Trophoblast cell (in vitro differentiated cells and primary cell): ENCODE data around the gene ANO10.

Experiments
- DNase-seq, 2 donors: peaks; one replicate each; pipeline ENCODE4 v3.0.0-alpha.2; 2016
- H2AFZ ChIP-seq: 2 replicates; pipeline ENCODE4 v1.6.1; 2013; ENCODE audit warnings: low read length, moderate library complexity, mild to moderate bottlenecking; ENCODE audit not compliant: insufficient read depth, poor library complexity
- H2AK5ac ChIP-seq: 2 replicates; pipeline ENCODE4 v1.6.1; 2013; ENCODE audit warnings: mild to moderate bottlenecking, low read length
- H2BK120ac ChIP-seq: 2 replicates; pipeline ENCODE4 v1.6.1; 2013; ENCODE audit warnings: low read length, mild to moderate bottlenecking, moderate library complexity; ENCODE audit not compliant: insufficient read depth, poor library complexity
- H2BK12ac ChIP-seq: 2 replicates; pipeline ENCODE4 v1.6.1; 2013; ENCODE audit warnings: mild to moderate bottlenecking, low read length, moderate library complexity
- H2BK5ac ChIP-seq: 2 replicates; pipeline ENCODE4 v1.6.1; 2013; ENCODE audit warnings: low read length, low read depth, moderate library complexity, mild to moderate bottlenecking; ENCODE audit not compliant: poor library complexity
- H3K14ac ChIP-seq: 2 replicates; pipeline ENCODE4 v1.6.1; 2013; ENCODE audit warnings: mild to moderate bottlenecking, low read length
- H3K18ac ChIP-seq: 2 replicates; pipeline ENCODE4 v1.6.1; 2013; ENCODE audit warnings: mild to moderate bottlenecking, low read length
- H3K23ac ChIP-seq: 2 replicates; pipeline ENCODE4 v1.6.1; 2013; ENCODE audit warnings: low read length
- H3K27ac ChIP-seq: 2 replicates; pipeline ENCODE4 v1.5.1; 2013; ENCODE audit warnings: low read depth, mild to moderate bottlenecking, inconsistent platforms, low read length, moderate library complexity
- H3K27me3 ChIP-seq: 2 replicates; pipeline ENCODE4 v1.6.1; 2013; ENCODE audit warnings: inconsistent platforms, mild to moderate bottlenecking, low read length, moderate library complexity; ENCODE audit not compliant: insufficient read depth
- H3K36me3 ChIP-seq, 2 experiments: 1 replicate in 1 of 2; 2 replicates in 1 of 2; pipeline ENCODE4 v1.6.1; 2013; ENCODE audit warnings: low read length in 2 of 2, mild to moderate bottlenecking in 2 of 2, moderate library complexity in 1 of 2; ENCODE audit not compliant: insufficient read depth in 2 of 2, control insufficient read depth in 1 of 2
- H3K4ac ChIP-seq: 2 replicates; pipeline ENCODE4 v1.6.1; 2013; ENCODE audit warnings: low read depth, mild to moderate bottlenecking, low read length, moderate library complexity
- H3K4me1 ChIP-seq, 2 experiments: 1 replicate in 1 of 2; 2 replicates in 1 of 2; pipeline ENCODE4 v1.6.1; 2013; ENCODE audit warnings: low read length in 2 of 2, mild to moderate bottlenecking in 2 of 2, moderate library complexity in 1 of 2; ENCODE audit not compliant: insufficient read depth in 2 of 2, control insufficient read depth in 1 of 2
- H3K4me2 ChIP-seq: 2 replicates; pipeline ENCODE4 v1.6.1; 2013; ENCODE audit warnings: inconsistent platforms, mild to moderate bottlenecking, low read length, moderate library complexity
- H3K4me3 ChIP-seq: 2 replicates; pipeline ENCODE4 v1.5.1; 2013; ENCODE audit warnings: mild to moderate bottlenecking, low read depth, low read length, inconsistent platforms
- H3K79me1 ChIP-seq: one replicate; pipeline ENCODE4 v1.6.1; 2013; ENCODE audit warnings: low read length
- H3K79me2 ChIP-seq: 2 replicates; pipeline ENCODE4 v1.6.1; 2013; ENCODE audit warnings: low read length, mild to moderate bottlenecking; ENCODE audit not compliant: control insufficient read depth, insufficient read depth, poor library complexity
- H3K9ac ChIP-seq: 2 replicates; pipeline ENCODE4 v1.6.1; 2013; ENCODE audit warnings: mild to moderate bottlenecking, low read length
- H3K9me3 ChIP-seq: 2 replicates; pipeline ENCODE4 v1.6.1; 2013; ENCODE audit warnings: low read depth, mild to moderate bottlenecking, control low read depth, inconsistent platforms, low read length; ENCODE audit not compliant: insufficient read depth
- H4K12ac ChIP-seq: 2 replicates; pipeline ENCODE4 v1.6.1; 2013; ENCODE audit warnings: low read depth, mild to moderate bottlenecking, low read length, moderate library complexity
- H4K8ac ChIP-seq: 2 replicates; pipeline ENCODE4 v1.6.1; 2013; ENCODE audit warnings: low read depth, mild to moderate bottlenecking, low read length, moderate library complexity
- H4K91ac ChIP-seq: one replicate; pipeline ENCODE4 v1.6.1; 2013; ENCODE audit warnings: low read depth, mild to moderate bottlenecking, low read length, moderate library complexity
- WGBS: extraction: QIAGEN DNeasy Blood & Tissue Kit; methylation state at CpG from one replicate; pipeline ENCODE4 v1.1.7; 2013; ENCODE audit warnings: missing lambda C conversion rate; ENCODE audit not compliant: insufficient read length, insufficient coverage; ENCODE audit errors: extremely low coverage; 5-methylcytosine and 5-hydroxymethylcytosine counted together

ANO10 gene

DNA sequence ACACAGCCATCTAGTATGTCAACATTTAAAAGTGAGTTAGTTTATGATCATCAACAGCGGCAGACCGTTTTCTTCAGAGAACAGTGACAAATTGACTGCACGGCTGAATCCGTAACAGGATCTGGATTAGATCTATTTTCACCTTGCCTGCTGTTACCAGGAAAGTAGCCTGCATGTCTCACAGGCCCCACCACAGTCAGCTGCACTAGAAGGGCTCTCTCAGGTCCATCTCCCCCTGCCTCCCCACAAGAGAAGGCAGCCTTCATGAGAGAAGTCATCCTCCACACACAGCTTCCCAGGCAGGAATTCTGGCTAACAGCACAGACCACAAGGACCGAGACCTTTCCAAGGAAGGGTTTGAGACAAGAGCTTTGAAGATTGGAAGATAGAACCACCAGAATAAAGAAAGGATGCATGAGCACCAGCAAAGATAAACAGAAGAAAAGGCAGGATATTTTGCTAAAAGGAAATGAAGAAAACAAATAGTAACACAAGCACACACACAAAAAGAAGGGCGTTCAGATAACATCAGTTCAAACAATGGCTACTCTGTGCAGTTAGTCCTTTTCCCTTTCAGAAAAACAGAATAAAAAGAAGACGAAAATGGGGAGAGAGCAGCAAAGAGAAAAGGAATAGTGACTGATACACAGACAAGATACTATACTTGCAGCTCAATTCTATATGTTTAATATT, 208.0 kb downstream of the ANO10 start:
- peaks cover 3 to 5% of the 10 kb centered on the region in 2 experiments for H3K4me1 ChIP-seq
- no peak overlapping the region for H2BK5ac ChIP-seq
- no peak overlapping the region for H2AK5ac ChIP-seq
- no peak overlapping the region for H3K4ac ChIP-seq
- no peaks in the 10 kb centered on the region for H3K79me2 ChIP-seq
- no peak overlapping the region for H3K18ac ChIP-seq
- H2BK120ac ChIP-seq: no peak overlapping the region
- H3K4me2 ChIP-seq: no peak overlapping the region
- H3K23ac ChIP-seq: no peak overlapping the region
- H2AFZ ChIP-seq: no peak overlapping the region
- DNase-seq: no peak
- H4K12ac ChIP-seq: no peak overlapping the region
- no peak overlapping the region for H4K8ac ChIP-seq
- H3K27ac ChIP-seq: no peak overlapping the region
- no peak overlapping the region for H2BK12ac ChIP-seq
- no peak overlapping the region for H3K4me3 ChIP-seq
- no peaks in the 10 kb centered on the region for H3K27me3 ChIP-seq
- no CpG with 5 or more reads among the region's 7 CpGs for WGBS
- H4K91ac ChIP-seq: peak overlapping the region; percentile 18
- H3K79me1 ChIP-seq: peaks cover 5% of the 10 kb centered on the region
- H3K36me3 ChIP-seq: no peaks in the 10 kb centered on the region
- no peak overlapping the region for H3K9ac ChIP-seq
- no peak overlapping the region for H3K14ac ChIP-seq
- no peaks in the 10 kb centered on the region for H3K9me3 ChIP-seq

DNA sequence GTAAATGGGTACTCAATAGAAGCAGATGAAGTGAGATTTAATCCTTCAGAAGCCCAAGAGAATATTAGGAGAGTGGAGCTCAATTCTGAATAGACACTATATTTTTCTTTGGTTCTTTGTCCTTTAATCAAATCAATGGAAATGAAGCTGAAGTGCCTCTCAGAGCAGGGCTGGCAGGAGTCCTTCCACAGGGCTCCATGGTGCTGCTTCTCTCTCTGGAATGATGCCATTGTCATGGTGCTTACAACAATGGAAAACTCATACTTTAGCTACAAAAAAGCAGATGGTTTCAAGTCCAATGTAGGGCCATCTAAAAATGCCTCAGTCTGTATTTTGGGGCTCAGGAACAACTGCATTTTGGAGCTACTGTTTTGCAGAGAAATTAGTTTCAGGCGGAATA, 210.4 kb downstream of the ANO10 start:
- Histone ChIP-seq H3K14ac (no peak overlapping the region), H3K79me2 (no peaks in the 10 kb centered on the region), H3K4me1 (peaks cover 3 to 5% of the 10 kb centered on the region in 2 experiments), H3K4me2 (no peak overlapping the region), H3K79me1 (peaks cover 5% of the 10 kb centered on the region), H3K4ac (no peak overlapping the region), H2BK5ac (no peak overlapping the region), H3K23ac (no peak overlapping the region), H3K9ac (no peak overlapping the region), H4K91ac (no peak overlapping the region), H3K27ac (no peak overlapping the region), H2BK120ac (no peak overlapping the region), H3K27me3 (no peaks in the 10 kb centered on the region), H2AFZ (no peak overlapping the region), H4K12ac (no peak overlapping the region), H3K18ac (no peak overlapping the region), H3K4me3 (no peak overlapping the region), H2BK12ac (no peak overlapping the region), H2AK5ac (no peak overlapping the region), H4K8ac (no peak overlapping the region), H3K36me3 (peaks cover 1 to 2% of the 10 kb centered on the region in 2 experiments), H3K9me3 (no peaks in the 10 kb centered on the region)
- no peak for DNase-seq
- no CpG with 5 or more reads among the region's 1 CpG for WGBS

DNA sequence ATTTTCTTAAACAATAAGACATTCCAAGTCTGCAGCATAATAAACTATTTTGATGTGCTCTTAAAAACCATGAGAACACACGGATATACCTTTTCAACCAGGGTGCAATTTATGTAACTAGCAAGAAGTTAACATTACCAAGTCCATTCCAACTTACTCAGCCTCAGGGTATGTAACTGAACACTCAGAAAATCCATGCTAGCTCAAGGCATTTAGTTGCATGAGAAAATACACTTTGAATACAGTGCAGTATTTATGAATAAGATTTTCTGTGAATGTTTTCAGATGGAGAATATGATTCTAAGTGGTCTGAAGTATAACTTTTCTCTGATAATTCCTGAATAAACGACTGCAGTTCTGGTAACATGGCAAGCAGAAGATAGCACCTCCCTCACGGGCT, 211.2 kb downstream of the ANO10 start:
- no peak overlapping the region for H4K91ac ChIP-seq
- H2BK5ac ChIP-seq: no peak overlapping the region
- H4K8ac ChIP-seq: no peak overlapping the region
- no peak overlapping the region for H3K14ac ChIP-seq
- no peak overlapping the region for H3K23ac ChIP-seq
- H2AK5ac ChIP-seq: no peak overlapping the region
- no peak overlapping the region for H4K12ac ChIP-seq
- no peak overlapping the region for H3K9ac ChIP-seq
- H2BK12ac ChIP-seq: no peak overlapping the region
- H3K4me2 ChIP-seq: no peak overlapping the region
- peaks cover 2 to 3% of the 10 kb centered on the region in 2 experiments for H3K36me3 ChIP-seq
- no peak overlapping the region for H3K27ac ChIP-seq
- H3K9me3 ChIP-seq: no peaks in the 10 kb centered on the region
- H3K4me3 ChIP-seq: no peak overlapping the region
- WGBS: no CpG with 5 or more reads among the region's 3 CpGs
- H3K4me1 ChIP-seq: peaks cover 3 to 5% of the 10 kb centered on the region in 2 experiments
- DNase-seq: peak in 1 of 2 donors; percentile 23
- no peaks in the 10 kb centered on the region for H3K27me3 ChIP-seq
- no peak overlapping the region for H3K4ac ChIP-seq
- H2BK120ac ChIP-seq: no peak overlapping the region
- no peak overlapping the region for H2AFZ ChIP-seq
- no peaks in the 10 kb centered on the region for H3K79me2 ChIP-seq
- H3K18ac ChIP-seq: no peak overlapping the region
- peaks cover 5% of the 10 kb centered on the region for H3K79me1 ChIP-seq

DNA sequence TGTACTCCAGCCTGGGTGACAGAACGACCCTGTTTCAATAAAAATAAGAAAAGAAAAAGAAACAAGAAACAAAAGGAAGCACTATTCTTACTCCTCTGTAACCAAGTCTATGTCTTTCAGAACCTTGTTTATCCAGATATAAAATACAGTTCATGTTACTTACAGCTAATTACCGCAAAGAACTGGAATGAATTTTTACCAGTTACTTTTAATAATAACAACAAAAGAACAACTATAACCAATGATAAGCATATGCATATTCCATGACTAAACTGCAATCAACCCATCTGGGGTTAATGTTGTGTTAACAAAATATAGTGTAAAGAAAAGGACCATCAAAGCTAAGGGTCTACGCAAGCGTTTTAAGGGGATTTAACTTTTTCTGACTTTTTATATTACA, 212.3 kb downstream of the ANO10 start:
- H3K23ac ChIP-seq: no peak overlapping the region
- H2AFZ ChIP-seq: no peak overlapping the region
- H2BK5ac ChIP-seq: no peak overlapping the region
- H4K12ac ChIP-seq: no peak overlapping the region
- no peaks in the 10 kb centered on the region for H3K9me3 ChIP-seq
- peaks cover 2 to 3% of the 10 kb centered on the region in 2 experiments for H3K36me3 ChIP-seq
- H3K4me1 ChIP-seq: peaks cover 3 to 5% of the 10 kb centered on the region in 2 experiments
- no peak overlapping the region for H2AK5ac ChIP-seq
- no peak overlapping the region for H3K9ac ChIP-seq
- H3K4me2 ChIP-seq: no peak overlapping the region
- no peaks in the 10 kb centered on the region for H3K27me3 ChIP-seq
- H4K91ac ChIP-seq: no peak overlapping the region
- WGBS: no CpG with 5 or more reads among the region's 4 CpGs
- no peak overlapping the region for H3K18ac ChIP-seq
- H3K14ac ChIP-seq: no peak overlapping the region
- no peak overlapping the region for H3K4me3 ChIP-seq
- no peak overlapping the region for H3K27ac ChIP-seq
- no peaks in the 10 kb centered on the region for H3K79me2 ChIP-seq
- peaks cover 5% of the 10 kb centered on the region for H3K79me1 ChIP-seq
- no peak overlapping the region for H3K4ac ChIP-seq
- no peak overlapping the region for H2BK12ac ChIP-seq
- no peak overlapping the region for H4K8ac ChIP-seq
- no peak overlapping the region for H2BK120ac ChIP-seq
- DNase-seq: no peak
